HEK293 (cell line): ENCODE measurements around the gene RBPJ.
"Not testable (repeated sequence)": the region's sequence is repeated elsewhere in the genome, so short reads cannot be mapped to it uniquely, and the experiment has no call there.

ENCODE experiments used
- CTCF ChIA-PET: fragments of 350-600 bp; formaldehyde crosslinking; extraction: SDS; loops from one replicate; lab custom pipeline; 2021; ENCODE audit warnings: antibody characterized with exemption; lab: Yijun Ruan, JAX
- POLR2A ChIA-PET: fragments of 300-600 bp; formaldehyde crosslinking; extraction: SDS; loops from one replicate; lab custom pipeline; 2020; ENCODE audit warnings: antibody characterized with exemption, inconsistent platforms; lab: Yijun Ruan, JAX
- H3K27ac ChIP-seq: fragments of 200-500 bp; sonication (Bioruptor generic); 2 replicates; pipeline ENCODE4 v1.5.1; 2014; ENCODE audit warnings: low read depth, low read length, control low read depth, inconsistent platforms; ENCODE audit errors: extremely low read depth
- H3K36me3 ChIP-seq, 2 experiments: fragments of 200-500 bp in 1 of 2; sonication (Bioruptor generic) in 1 of 2; 1 replicate in 1 of 2; 2 replicates in 1 of 2; pipeline ENCODE4 v1.5.1; 2014 to 2017; ENCODE audit warnings: inconsistent platforms in 2 of 2, low read length in 2 of 2; ENCODE audit not compliant: control insufficient read depth in 2 of 2, insufficient read depth in 1 of 2
- H3K4me1 ChIP-seq: fragments of 200-500 bp; sonication (Bioruptor generic); 2 replicates; pipeline ENCODE4 v1.5.1; 2014; ENCODE audit warnings: mild to moderate bottlenecking, low read length, inconsistent platforms; ENCODE audit not compliant: control insufficient read depth, insufficient read depth
- H3K4me3 ChIP-seq: 2 replicates; pipeline ENCODE4 v1.5.1; 2011; ENCODE audit warnings: low read depth, mild to moderate bottlenecking, control low read depth, low read length, moderate library complexity
- H3K9me3 ChIP-seq: fragments of 200-500 bp; sonication (Bioruptor generic); 2 replicates; pipeline ENCODE4 v1.5.1; 2014; ENCODE audit warnings: low read depth, low read length, inconsistent platforms; ENCODE audit not compliant: control insufficient read depth, insufficient read depth
- SETDB1 ChIP-seq: IDR thresholded peaks from one replicate; pipeline ENCODE4 v1.6.1; 2017; ENCODE audit warnings: mild to moderate bottlenecking, low read length, moderate library complexity, mixed read lengths; ENCODE audit not compliant: insufficient read length
- TRIM28 ChIP-seq: IDR thresholded peaks from 2 replicates; pipeline ENCODE4 v1.6.1; 2011; ENCODE audit warnings: low read length, control low read depth, borderline replicate concordance
- TSHZ1 ChIP-seq: fragments of 450-650 bp; formaldehyde crosslinking; IDR thresholded peaks from 2 replicates; pipeline ENCODE4 v1.5.1; 2016; ENCODE audit warnings: missing biosample characterization, missing genetic modification characterization, borderline replicate concordance
- ZBTB17 ChIP-seq: fragments of 450-650 bp; formaldehyde crosslinking; IDR thresholded peaks from 2 replicates; pipeline ENCODE4 v1.5.1; 2016; ENCODE audit warnings: missing biosample characterization, missing genetic modification characterization
- ZBTB20 ChIP-seq: fragments of 450-650 bp; formaldehyde crosslinking; IDR thresholded peaks from 2 replicates; pipeline ENCODE4 v1.5.1; 2016; ENCODE audit warnings: missing biosample characterization, missing genetic modification characterization
- ZBTB44 ChIP-seq: fragments of 450-650 bp; IDR thresholded peaks from 2 replicates; pipeline ENCODE4 v1.5.1; 2018; ENCODE audit warnings: missing biosample characterization, mild to moderate bottlenecking, missing genetic modification characterization
- ZFP69B ChIP-seq: fragments of 450-650 bp; formaldehyde crosslinking; IDR thresholded peaks from 2 replicates; pipeline ENCODE4 v1.5.1; 2016; ENCODE audit warnings: missing biosample characterization, missing genetic modification characterization
- ZNF19 ChIP-seq: fragments of 450-650 bp; formaldehyde crosslinking; IDR thresholded peaks from 2 replicates; pipeline ENCODE4; 2016; ENCODE audit warnings: missing biosample characterization, missing genetic modification characterization, low read depth
- ZNF211 ChIP-seq: fragments of 450-650 bp; formaldehyde crosslinking; IDR thresholded peaks from 2 replicates; pipeline ENCODE4 v1.5.1; 2016; ENCODE audit warnings: low read depth, missing biosample characterization, missing genetic modification characterization
- ZNF239 ChIP-seq: fragments of 450-650 bp; formaldehyde crosslinking; IDR thresholded peaks from 2 replicates; pipeline ENCODE4 v1.5.1; 2016; ENCODE audit warnings: missing biosample characterization, missing genetic modification characterization
- ZNF335 ChIP-seq: fragments of 450-650 bp; formaldehyde crosslinking; conservative IDR thresholded peaks from 2 replicates; pipeline ENCODE4 v1.5.1; 2016; ENCODE audit warnings: missing biosample characterization, missing genetic modification characterization
- ZNF350 ChIP-seq: fragments of 450-650 bp; formaldehyde crosslinking; IDR thresholded peaks from 2 replicates; pipeline ENCODE4 v1.5.0; 2017; ENCODE audit warnings: missing biosample characterization, mild to moderate bottlenecking, missing genetic modification characterization
- ZNF404 ChIP-seq: fragments of 450-650 bp; formaldehyde crosslinking; IDR thresholded peaks from 2 replicates; pipeline ENCODE4 v1.5.1; 2017; ENCODE audit warnings: missing biosample characterization, missing genetic modification characterization
- ZNF416 ChIP-seq: fragments of 450-650 bp; formaldehyde crosslinking; IDR thresholded peaks from 2 replicates; pipeline ENCODE4 v1.5.1; 2016; ENCODE audit warnings: missing biosample characterization, missing genetic modification characterization
- ZNF514 ChIP-seq: fragments of 450-650 bp; formaldehyde crosslinking; IDR thresholded peaks from 2 replicates; pipeline ENCODE4 v1.5.1; 2016; ENCODE audit warnings: missing biosample characterization, missing genetic modification characterization
- ZNF529 ChIP-seq: fragments of 450-650 bp; formaldehyde crosslinking; IDR thresholded peaks from 2 replicates; pipeline ENCODE4 v1.5.1; 2017; ENCODE audit warnings: missing genetic modification characterization, missing biosample characterization; ENCODE audit not compliant: insufficient replicate concordance
- ZNF610 ChIP-seq: fragments of 450-650 bp; formaldehyde crosslinking; IDR thresholded peaks from 2 replicates; pipeline ENCODE4 v1.5.1; 2016; ENCODE audit warnings: missing biosample characterization, missing genetic modification characterization, borderline replicate concordance
- ZNF658 ChIP-seq: fragments of 450-650 bp; formaldehyde crosslinking; IDR thresholded peaks from 2 replicates; pipeline ENCODE4; 2016; ENCODE audit warnings: missing biosample characterization, missing genetic modification characterization
- ZNF677 ChIP-seq: fragments of 450-650 bp; IDR thresholded peaks from 2 replicates; pipeline ENCODE4 v1.5.0; 2018; ENCODE audit warnings: missing biosample characterization, mild to moderate bottlenecking, missing genetic modification characterization, moderate library complexity
- ZNF76 ChIP-seq: fragments of 450-650 bp; formaldehyde crosslinking; IDR thresholded peaks from 2 replicates; pipeline ENCODE4; 2016; ENCODE audit warnings: low read depth, missing biosample characterization, missing genetic modification characterization, borderline replicate concordance
- ZNF776 ChIP-seq: fragments of 450-650 bp; formaldehyde crosslinking; IDR thresholded peaks from 2 replicates; pipeline ENCODE4 v1.5.0; 2017; ENCODE audit warnings: missing biosample characterization, missing genetic modification characterization, borderline replicate concordance
- ZSCAN18 ChIP-seq: fragments of 450-650 bp; formaldehyde crosslinking; IDR thresholded peaks from 2 replicates; pipeline ENCODE4 v1.5.1; 2016; ENCODE audit warnings: missing biosample characterization, missing genetic modification characterization
- ZSCAN30 ChIP-seq: fragments of 450-650 bp; IDR thresholded peaks from 2 replicates; pipeline ENCODE4 v1.5.1; 2018; ENCODE audit warnings: missing biosample characterization, mild to moderate bottlenecking, missing genetic modification characterization, moderate library complexity

The RBPJ gene

GRCh38 chr4:26315316-26315932 lies 5.4 kb upstream of the RBPJ start:
- H3K36me3 ChIP-seq, H3K27ac ChIP-seq, H3K4me1 ChIP-seq, H3K4me3 ChIP-seq, POLR2A ChIA-PET, H3K9me3 ChIP-seq: not testable (repeated sequence)
- TF ChIP-seq SETDB1 (peak; percentile 78), ZNF529 (tag by site-specific recombination) (peak; percentile 30)
- CTCF ChIA-PET = interaction anchor here (1.6 kb wide), 1 partner anchor 327 kb away, joined by 5 read pairs; no protein-coding TSS in a partner anchor

- ChIA-PET POLR2A (no interaction called here), CTCF (interaction anchor here (0.6 to 1.7 kb wide), 2 partner anchors 9 to 330 kb away, joined by 3 to 4 read pairs; no protein-coding TSS in a partner anchor)
- TF ChIP-seq ZNF335 (tag by site-specific recombination) (no peak), ZNF350 (no peak), ZNF19 (tag by site-specific recombination) (no peak), ZFP69B (tag by site-specific recombination) (no peak), ZNF677 (tag by site-specific recombination) (no peak), TRIM28 (no peak), ZNF404 (tag by site-specific recombination) (no peak), ZNF76 (no peak), ZNF416 (tag by site-specific recombination) (no peak), ZBTB20 (tag by site-specific recombination) (no peak), ZBTB44 (tag by site-specific recombination) (no peak), ZBTB17 (tag by site-specific recombination) (no peak), ZNF514 (tag by site-specific recombination) (no peak), ZNF658 (tag by site-specific recombination) (no peak), ZNF610 (no peak)
- H3K4me1 ChIP-seq = no peaks in the 10 kb centered on the region
- H3K36me3 ChIP-seq = no peaks in the 10 kb centered on the region
- no peaks in the 10 kb centered on the region for H3K9me3 ChIP-seq
- no peak overlapping the region for H3K27ac ChIP-seq
- H3K4me3 ChIP-seq = no peak overlapping the region
Observed at GRCh38 chr4:26317766-26318165, 3.0 kb upstream of the RBPJ start.

- ChIA-PET POLR2A (interaction anchor here (0.6 to 2.2 kb wide), 7 partner anchors 17 to 538 kb away, joined by 3 to 9 read pairs (median 4); no protein-coding TSS in a partner anchor), CTCF (interaction anchor here (0.8 to 1.2 kb wide), 2 partner anchors 12 to 90 kb away, joined by 3 to 4 read pairs; no protein-coding TSS in a partner anchor)
- H3K4me1 ChIP-seq = peaks cover 6% of the 10 kb centered on the region
- no peak for TF ChIP-seq TSHZ1 (tag by site-specific recombination)
- no peak for TF ChIP-seq ZNF239 (tag by site-specific recombination)
- TF ChIP-seq ZNF776 = no peak
- TF ChIP-seq ZNF76 = peak; percentile 49; the same call in 1 of the 2 replicates
- no peak for TF ChIP-seq ZNF211 (tag by site-specific recombination)
- TF ChIP-seq ZSCAN18 = no peak
- no peak for TF ChIP-seq ZSCAN30 (tag by site-specific recombination)
Observed at GRCh38 chr4:26319467-26319948, 1.3 kb upstream of the RBPJ start.

More at GRCh38 chr4:26319467-26319948, 1.3 kb upstream of the RBPJ start:
- no peaks in the 10 kb centered on the region for H3K9me3 ChIP-seq
- H3K36me3 ChIP-seq = no peaks in the 10 kb centered on the region
- H3K4me3 ChIP-seq = peak overlapping the region; percentile 90
- peak overlapping the region; percentile 89 for H3K27ac ChIP-seq
